Spleen (tissue), 11 donors: ENCODE measurements around the gene CCDC175. TPM values are rescaled to one million over a fixed set of nuclear protein-coding genes. Genes with fewer than 3 reads are reported as not detected.
A peak's percentile ranks its signal among the peaks of the same experiment; 100 is the strongest.

Experiments used
- DNase-seq: peaks from one replicate; pipeline ENCODE4 v3.0.0-alpha.2; 2020
- H3K27ac ChIP-seq, 8 donors: fragments of 200-600 bp; sonication (generic) in 7 of 8; 1 replicate in 4 of 8; 2 replicates in 4 of 8; pipeline versions ENCODE4 v1.5.0 to v1.8.0; 2016 to 2021; ENCODE audit warnings: inconsistent platforms in 4 of 8, mild to moderate bottlenecking in 4 of 8, moderate library complexity in 1 of 8
- H3K27me3 ChIP-seq, 7 donors: fragments of 200-600 bp; sonication (generic) in 6 of 7; replicated peaks in 1 of 7; 1 replicate in 4 of 7; 2 replicates in 3 of 7; pipeline versions ENCODE4 v1.5.0 to v1.8.0; 2016 to 2021; ENCODE audit warnings: inconsistent platforms in 3 of 7, mild to moderate bottlenecking in 1 of 7
- H3K36me3 ChIP-seq, 6 donors: fragments of 200-600 bp; sonication (generic) in 5 of 6; 1 replicate in 4 of 6; 2 replicates in 2 of 6; pipeline versions ENCODE4 v1.5.0 to v1.8.0; 2016 to 2021; ENCODE audit warnings: inconsistent platforms in 2 of 6
- H3K4me1 ChIP-seq, 6 donors: fragments of 200-600 bp; sonication (generic) in 5 of 6; 1 replicate in 3 of 6; 2 replicates in 3 of 6; pipeline versions ENCODE4 v1.5.0 to v1.8.0; 2016 to 2021; ENCODE audit warnings: inconsistent platforms in 3 of 6
- H3K4me3 ChIP-seq, 8 donors: fragments of 200-600 bp; sonication (generic) in 7 of 8; 1 replicate in 4 of 8; 2 replicates in 4 of 8; pipeline versions ENCODE4 v1.5.0 to v1.8.0; 2016 to 2021; ENCODE audit warnings: inconsistent platforms in 4 of 8, mild to moderate bottlenecking in 4 of 8, moderate library complexity in 2 of 8
- H3K9me3 ChIP-seq, 8 donors: fragments of 200-600 bp; sonication (generic) in 7 of 8; 1 replicate in 4 of 8; 2 replicates in 4 of 8; pipeline versions ENCODE4 v1.5.0 to v1.8.0; 2016 to 2021; ENCODE audit warnings: inconsistent platforms in 4 of 8
- CTCF ChIP-seq, 11 experiments: fragments of 200-600 bp in 7 of 11; fragments of 450-650 bp in 4 of 11; sonication (generic) in 4 of 11; IDR thresholded peaks in 8 of 11; conservative IDR thresholded peaks in 3 of 11; 1 replicate in 7 of 11; 2 replicates in 4 of 11; pipeline versions ENCODE4 v1.4.0 to v1.8.0; 2016 to 2021; ENCODE audit warnings: antibody characterized with exemption in 11 of 11, inconsistent platforms in 4 of 11, mild to moderate bottlenecking in 1 of 11
- POLR2A ChIP-seq, 3 donors: fragments of 450-650 bp; IDR thresholded peaks; one replicate each; pipeline ENCODE4 v1.5.1; 2017; ENCODE audit warnings: antibody characterized with exemption in 3 of 3, mild to moderate bottlenecking in 1 of 3
- POLR2AphosphoS5 ChIP-seq, 3 donors: sonication (generic); formaldehyde crosslinking; IDR thresholded peaks; one replicate each; pipeline ENCODE4 v1.5.1; 2017; ENCODE audit warnings: antibody characterized with exemption in 3 of 3
- WGBS, 5 donors: extraction: QIAGEN DNeasy Blood & Tissue Kit in 3 of 5; methylation state at CpG; one replicate each; pipeline versions ENCODE4 v1.1.5 to v1.1.7; 2013 to 2018; 5-methylcytosine and 5-hydroxymethylcytosine counted together
- intact Hi-C: fragments of 100-400 bp; cut with DNase I; formaldehyde crosslinking; loops from one replicate; pipeline ENCODE4 v1.15.0; 2023; ENCODE audit warnings: low total_unique reads
- polyA plus RNA-seq, 3 donors: library from polyadenylated mRNA; stranded (reverse); fragments of 200-250 nt; gene quantifications; one replicate each; pipeline ENCODE4 v1.2.1, GENCODE V29; 2013
- total RNA-seq, 7 donors: library from RNA; depleted of rRNA in 3 of 7; stranded (reverse); fragments of >200 nt in 3 of 7; fragmentation: NEBNext Ultra II Directional in 4 of 7; extraction: Animal tissue kit (Norgen Biotek cat#: 25700) in 4 of 7; gene quantifications; one replicate each; pipeline versions ENCODE4 v1.1.0 to v1.2.1, GENCODE V29; 2016 to 2021
- donor health status: healthy with polysubstance abuse.
- donor health status: DM: no; HTN: no; CAD: no; lungs with moderate emphysema.
- donor health status: DM: no; HTN: no; CAD: no.
- donor health status: Bipolar disorder and iron deficiency.
- donor health status: healthy.
- donor health status: DM: no; HTN: no; CAD: no.
- donor health status: DM: yes; HTN: yes; CAD: no.

The CCDC175 gene
- total and polyA plus RNA-seq, 10 donors = 0.34 to 1.9 (median 0.43) TPM; not detected in 5

- TF ChIP-seq POLR2A (IDR thresholded peaks at IDR 0.05) = no peak
- no peak for TF ChIP-seq POLR2AphosphoS5 (IDR thresholded peaks at IDR 0.05)
- TF ChIP-seq CTCF (IDR thresholded peaks at IDR 0.05 in 8 of 11, conservative IDR thresholded peaks at IDR 0.05 in 3 of 11) = no peak
- no peaks in the 10 kb centered on the region for H3K27me3 ChIP-seq
- H3K9me3 ChIP-seq = no peaks in the 10 kb centered on the region
- no peak overlapping the region for H3K4me3 ChIP-seq
- H3K36me3 ChIP-seq = peaks cover 0 to 99% (median 34%) of the 10 kb centered on the region in 6 donors
- H3K27ac ChIP-seq = no peak overlapping the region
- intact Hi-C loops = no loop called here
- WGBS, 5 donors = 92 to 98% (median 95%) methylated on average over 3 of the region's 3 CpGs
- no peaks in the 10 kb centered on the region for H3K4me1 ChIP-seq
- DNase-seq = no peak
Measured at GRCh38 chr14:59500732-59501131, 75.9 kb downstream of the CCDC175 start.

GRCh38 chr14:59492384-59492783 is 84.2 kb downstream of the CCDC175 start:
- TF ChIP-seq POLR2A (IDR thresholded peaks at IDR 0.05) = no peak
- no peak for TF ChIP-seq POLR2AphosphoS5 (IDR thresholded peaks at IDR 0.05)
- no peak for TF ChIP-seq CTCF (IDR thresholded peaks at IDR 0.05 in 8 of 11, conservative IDR thresholded peaks at IDR 0.05 in 3 of 11)
- H3K27ac ChIP-seq = no peak overlapping the region
- intact Hi-C loops = no loop called here
- no peaks in the 10 kb centered on the region for H3K9me3 ChIP-seq
- H3K4me3 ChIP-seq = no peak overlapping the region
- 85 to 94% (median 88%) methylated on average over 1 of the region's 1 CpG for WGBS, 5 donors
- peaks cover 0 to 100% (median 50%) of the 10 kb centered on the region in 6 donors for H3K36me3 ChIP-seq
- H3K4me1 ChIP-seq = peaks cover 0 to 44% (median 16%) of the 10 kb centered on the region in 6 donors
- no peak for DNase-seq
- H3K27me3 ChIP-seq = no peaks in the 10 kb centered on the region

GRCh38 chr14:59490756-59491155 is 85.9 kb downstream of the CCDC175 start:
- intact Hi-C loops = no loop called here
- H3K4me3 ChIP-seq = no peak overlapping the region
- peaks cover 0 to 91% (median 43%) of the 10 kb centered on the region in 6 donors for H3K36me3 ChIP-seq
- H3K9me3 ChIP-seq = no peaks in the 10 kb centered on the region
- WGBS, 5 donors = 64 to 94% (median 82%) methylated on average over 3 of the region's 3 CpGs
- TF ChIP-seq POLR2AphosphoS5 (IDR thresholded peaks at IDR 0.05) (no peak), POLR2A (IDR thresholded peaks at IDR 0.05) (no peak), CTCF (IDR thresholded peaks at IDR 0.05 in 8 of 11, conservative IDR thresholded peaks at IDR 0.05 in 3 of 11) (no peak)
- no peak overlapping the region for H3K27ac ChIP-seq
- H3K27me3 ChIP-seq = no peaks in the 10 kb centered on the region
- no peak for DNase-seq
- H3K4me1 ChIP-seq = peaks cover 11 to 60% (median 31%) of the 10 kb centered on the region in 6 donors

GRCh38 chr14:59484639-59485175 is 91.9 kb downstream of the CCDC175 start:
- 0 to 1% (median 0%) methylated on average over 32 of the region's 32 CpGs for whole genome bisulfite sequencing, 5 donors

More at GRCh38 chr14:59484639-59485175, 91.9 kb downstream of the CCDC175 start:
- H3K4me1 ChIP-seq = peaks cover 36 to 89% (median 71%) of the 10 kb centered on the region in 6 donors
- TF ChIP-seq POLR2AphosphoS5 (IDR thresholded peaks at IDR 0.05) (no peak), CTCF (IDR thresholded peaks at IDR 0.05 in 8 of 11, conservative IDR thresholded peaks at IDR 0.05 in 3 of 11) (no peak), POLR2A (IDR thresholded peaks at IDR 0.05) (no peak)
- no peaks in the 10 kb centered on the region for H3K27me3 ChIP-seq
- DNase-seq = no peak
- H3K27ac ChIP-seq = peak overlapping the region; percentile 88 to 97 (median 94)
- H3K4me3 ChIP-seq = peak overlapping the region; percentile 74 to 98 (median 90)
- no peaks in the 10 kb centered on the region for H3K9me3 ChIP-seq
- peaks cover 0 to 30% (median 16%) of the 10 kb centered on the region in 6 donors for H3K36me3 ChIP-seq
- intact Hi-C loops = loop anchor here (10.0 kb wide), 1 partner anchor 610 kb away; the partner anchor contains the start of gene PCNX4
